ENCODE data around the gene AGAP1.

Gene AGAP1

DNA sequence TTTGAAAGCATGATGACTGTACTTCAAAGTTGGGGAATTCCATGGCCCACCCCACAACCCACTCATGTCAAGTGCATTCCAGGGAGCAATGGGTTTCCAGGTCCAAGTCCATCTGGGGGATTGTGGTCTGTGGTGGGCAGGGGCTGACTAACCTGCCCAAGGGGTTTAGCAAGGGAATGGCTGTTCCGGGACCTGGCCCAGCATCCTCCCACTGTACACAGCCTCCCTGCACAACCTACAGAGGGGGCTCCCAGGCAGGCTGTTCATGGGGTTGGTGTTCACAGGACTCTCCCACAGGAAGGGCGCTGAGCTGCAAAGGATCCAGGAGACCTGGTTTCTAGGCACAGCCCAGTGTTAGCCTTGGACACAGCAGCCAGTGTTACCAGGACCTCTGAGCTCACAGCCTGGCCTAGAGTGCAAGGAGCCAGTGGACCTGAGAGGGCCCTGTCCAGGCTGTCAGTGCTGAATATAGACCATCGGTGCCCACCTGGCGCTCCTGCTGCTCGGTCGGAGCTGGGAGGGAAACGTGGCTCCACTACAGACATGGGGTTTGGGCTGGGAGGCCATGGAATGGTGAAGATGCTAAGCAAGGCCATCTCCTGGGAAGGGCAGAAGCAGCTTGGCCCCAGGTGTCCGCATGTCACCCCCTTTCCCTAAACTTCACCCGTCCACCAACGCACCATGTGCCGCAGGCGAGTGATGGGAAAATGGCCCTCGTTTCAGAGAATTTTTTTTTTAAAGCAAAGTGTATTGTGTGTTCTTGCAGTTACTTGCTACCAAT, 357.1 kb downstream of the AGAP1 start:
- Mint-ChIP-seq H3K9me3 (no peaks in the 10 kb centered on the region), H3K27ac (no peak overlapping the region), H3K27me3 (no peaks in the 10 kb centered on the region), H3K4me3 (no peak overlapping the region), H3K4me1 (no peaks in the 10 kb centered on the region), H3K36me3 (no peaks in the 10 kb centered on the region)
- ATAC-seq (ENCODE audit: low read depth): no peak
- no peak for DNase-seq (ENCODE audit: low spot score in 2 of 2)

DNA sequence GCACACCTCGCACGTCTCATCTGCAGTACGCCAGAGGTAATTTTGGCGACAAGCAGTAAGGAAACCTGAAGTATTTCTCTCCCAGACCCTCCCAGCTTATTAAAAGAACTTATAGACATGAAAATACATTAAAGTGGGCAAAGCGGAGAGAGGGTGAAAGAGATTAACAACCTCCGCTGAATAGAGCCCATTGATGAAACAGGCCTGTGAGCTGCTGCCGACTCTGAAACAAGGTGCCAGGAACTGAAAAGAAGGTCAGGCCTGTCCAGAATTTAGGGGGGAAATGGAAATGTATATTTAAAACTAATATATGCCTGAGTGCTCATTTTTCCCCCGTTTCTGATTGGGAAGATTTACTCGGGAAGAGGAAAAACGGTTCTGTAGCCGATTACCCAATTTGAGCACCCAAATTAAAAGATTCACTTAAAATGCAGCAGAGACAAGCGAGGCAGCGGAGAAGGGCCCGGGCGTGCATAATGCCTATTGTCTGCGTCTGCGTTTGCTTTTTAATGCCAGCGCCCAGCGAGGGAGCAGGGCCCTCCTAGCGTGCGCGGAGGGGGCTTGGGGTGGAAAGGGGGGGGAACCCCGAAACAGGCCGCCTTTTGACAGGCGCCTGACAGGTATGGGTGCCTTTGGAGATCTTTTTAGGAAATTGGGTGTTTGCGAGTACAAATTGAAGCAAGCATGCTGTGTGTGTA, 358.1 kb downstream of the AGAP1 start:
- H3K27me3 Mint-ChIP-seq: no peaks in the 10 kb centered on the region
- no peak overlapping the region for H3K27ac Mint-ChIP-seq
- H3K9me3 Mint-ChIP-seq: no peaks in the 10 kb centered on the region
- H3K36me3 Mint-ChIP-seq: no peaks in the 10 kb centered on the region
- ATAC-seq (ENCODE audit: low read depth) (no peak), DNase-seq (ENCODE audit: low spot score in 2 of 2) (no peak)
- H3K4me1 Mint-ChIP-seq: no peaks in the 10 kb centered on the region
- H3K4me3 Mint-ChIP-seq: no peak overlapping the region

DNA sequence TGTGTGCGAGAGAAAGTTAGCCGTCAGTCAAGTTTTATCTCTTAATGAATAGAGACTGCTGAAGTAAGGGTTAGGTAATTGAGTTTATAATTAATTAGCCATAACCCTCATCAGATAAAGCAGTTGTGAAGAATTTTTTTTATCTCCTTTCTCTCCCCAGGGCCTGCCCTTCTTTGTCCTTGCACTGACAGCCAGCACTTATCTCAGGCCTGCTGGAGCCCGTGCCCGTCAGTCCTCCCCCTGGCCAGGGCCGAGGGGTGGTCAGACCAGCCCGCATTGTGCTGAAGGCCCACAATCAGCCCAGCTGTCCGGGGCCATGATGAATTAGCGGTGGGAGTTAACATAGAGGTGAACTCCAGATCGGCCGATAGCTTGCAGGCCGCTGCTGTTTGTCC, 358.7 kb downstream of the AGAP1 start:
- Mint-ChIP-seq H3K27me3 (no peaks in the 10 kb centered on the region), H3K4me3 (no peak overlapping the region), H3K4me1 (no peaks in the 10 kb centered on the region), H3K27ac (no peak overlapping the region), H3K9me3 (no peaks in the 10 kb centered on the region), H3K36me3 (no peaks in the 10 kb centered on the region)
- ATAC-seq (ENCODE audit: low read depth) (no peak), DNase-seq (ENCODE audit: low spot score in 2 of 2) (no peak)

DNA sequence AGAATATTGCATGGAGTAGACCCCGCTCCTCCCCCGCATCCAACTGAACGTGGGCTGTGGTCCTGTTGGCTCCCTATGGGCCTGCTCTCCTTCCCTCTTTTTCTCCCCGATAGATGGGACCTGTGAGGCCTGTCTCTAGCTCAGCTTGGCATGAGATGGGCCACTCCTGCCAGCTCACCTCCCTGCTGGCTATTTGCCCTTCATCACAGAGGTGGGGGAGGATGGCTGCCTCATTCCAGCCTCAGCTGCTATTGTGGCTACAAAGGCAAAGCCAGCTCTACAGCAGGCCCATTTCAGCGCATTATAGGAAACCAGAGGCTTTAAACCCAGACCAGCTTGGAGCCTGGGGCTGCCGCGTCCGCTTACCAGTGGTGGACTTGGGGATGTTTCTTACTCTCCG, 360.4 kb downstream of the AGAP1 start:
- H3K9me3 Mint-ChIP-seq: no peaks in the 10 kb centered on the region
- H3K4me3 Mint-ChIP-seq: no peak overlapping the region
- ATAC-seq (ENCODE audit: low read depth): no peak
- no peak for DNase-seq (ENCODE audit: low spot score in 2 of 2)
- H3K27me3 Mint-ChIP-seq: no peaks in the 10 kb centered on the region
- no peak overlapping the region for H3K27ac Mint-ChIP-seq
- H3K36me3 Mint-ChIP-seq: no peaks in the 10 kb centered on the region
- no peaks in the 10 kb centered on the region for H3K4me1 Mint-ChIP-seq

DNA sequence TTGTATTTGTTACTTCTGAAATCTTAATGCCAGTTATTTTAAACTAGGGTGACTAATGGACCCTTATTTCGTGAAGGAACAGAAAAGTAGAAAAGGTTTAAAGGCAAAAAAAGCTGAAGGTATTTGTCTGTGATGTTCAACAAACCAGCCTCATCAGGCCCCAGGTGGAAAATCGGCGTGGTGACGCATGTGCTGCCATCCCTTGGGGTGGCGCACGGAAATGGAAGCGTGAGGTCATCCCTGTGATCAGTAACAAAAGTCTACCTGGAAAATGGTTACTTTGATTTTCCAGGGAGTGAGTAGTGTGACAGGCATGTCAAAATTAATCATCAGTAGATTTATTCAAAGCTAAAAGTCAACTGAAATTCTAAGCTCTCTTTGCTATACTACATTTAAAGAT, 361.2 kb downstream of the AGAP1 start:
- no peaks in the 10 kb centered on the region for H3K36me3 Mint-ChIP-seq
- no peak overlapping the region for H3K4me3 Mint-ChIP-seq
- no peaks in the 10 kb centered on the region for H3K27me3 Mint-ChIP-seq
- ATAC-seq (ENCODE audit: low read depth) (no peak), DNase-seq (ENCODE audit: low spot score in 2 of 2) (no peak)
- H3K9me3 Mint-ChIP-seq: no peaks in the 10 kb centered on the region
- no peaks in the 10 kb centered on the region for H3K4me1 Mint-ChIP-seq
- H3K27ac Mint-ChIP-seq: no peak overlapping the region

DNA sequence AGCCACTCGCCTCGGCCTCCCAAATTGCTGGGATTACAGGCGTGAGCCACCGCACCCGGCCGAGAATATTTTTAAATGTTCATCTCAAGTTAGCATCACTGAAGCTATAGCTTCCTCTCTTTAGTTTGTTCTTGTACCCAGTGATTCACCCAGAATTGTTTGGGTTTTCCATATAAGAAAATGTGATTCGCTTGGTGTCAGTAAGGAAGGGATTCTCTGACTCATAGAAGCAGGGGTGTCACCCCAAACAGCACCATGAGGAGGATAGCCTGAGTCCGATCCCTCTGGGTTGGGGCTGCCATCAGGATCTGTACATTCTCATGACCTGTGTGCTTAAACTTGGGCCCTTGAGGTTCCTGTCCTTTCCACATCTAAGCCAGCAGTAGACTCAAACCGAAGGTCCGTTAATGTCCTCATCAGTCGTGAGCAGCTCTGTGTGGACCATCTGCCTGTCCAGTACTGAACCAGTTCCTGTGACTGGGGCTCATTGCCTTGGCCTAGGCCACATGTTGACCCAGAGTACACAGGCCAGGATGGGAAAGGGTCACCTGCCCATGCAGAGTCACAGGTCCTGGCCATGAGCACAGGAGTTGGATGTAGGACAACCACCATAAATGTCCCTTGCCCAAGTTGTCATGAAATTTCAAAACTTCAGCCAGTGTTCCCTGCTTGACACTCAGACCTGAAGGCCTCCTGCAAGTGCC, 362.5 kb downstream of the AGAP1 start:
- H3K4me1 Mint-ChIP-seq: no peaks in the 10 kb centered on the region
- DNase-seq (ENCODE audit: low spot score in 2 of 2): no peak
- no peak for ATAC-seq (ENCODE audit: low read depth)
- no peaks in the 10 kb centered on the region for H3K9me3 Mint-ChIP-seq
- no peak overlapping the region for H3K27ac Mint-ChIP-seq
- no peaks in the 10 kb centered on the region for H3K27me3 Mint-ChIP-seq
- no peaks in the 10 kb centered on the region for H3K36me3 Mint-ChIP-seq
- H3K4me3 Mint-ChIP-seq: no peak overlapping the region

DNA sequence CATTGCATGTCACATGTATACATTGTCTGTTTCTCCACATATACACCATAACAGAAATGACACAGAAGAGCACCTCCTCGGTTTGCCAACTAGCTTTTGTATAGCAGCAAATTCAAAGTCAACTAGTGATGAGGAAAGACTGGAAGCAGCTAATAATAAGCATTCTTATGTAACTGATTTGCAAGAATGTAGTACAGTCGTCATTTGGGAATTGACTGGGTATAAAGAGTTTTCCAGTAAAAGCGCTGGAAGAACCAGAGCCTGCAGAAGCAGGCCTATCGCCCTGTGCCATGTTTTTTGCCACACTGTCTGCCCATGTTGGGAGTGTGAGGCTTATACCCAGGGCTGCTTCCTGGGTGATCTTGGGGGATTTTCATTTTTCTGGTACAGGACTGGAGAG, 363.8 kb downstream of the AGAP1 start:
- H3K4me3 Mint-ChIP-seq: no peak overlapping the region
- no peaks in the 10 kb centered on the region for H3K9me3 Mint-ChIP-seq
- DNase-seq (ENCODE audit: low spot score in 2 of 2): no peak
- no peak overlapping the region for H3K27ac Mint-ChIP-seq
- no peaks in the 10 kb centered on the region for H3K4me1 Mint-ChIP-seq
- H3K27me3 Mint-ChIP-seq: no peaks in the 10 kb centered on the region
- no peaks in the 10 kb centered on the region for H3K36me3 Mint-ChIP-seq
- ATAC-seq (ENCODE audit: low read depth): no peak

DNA sequence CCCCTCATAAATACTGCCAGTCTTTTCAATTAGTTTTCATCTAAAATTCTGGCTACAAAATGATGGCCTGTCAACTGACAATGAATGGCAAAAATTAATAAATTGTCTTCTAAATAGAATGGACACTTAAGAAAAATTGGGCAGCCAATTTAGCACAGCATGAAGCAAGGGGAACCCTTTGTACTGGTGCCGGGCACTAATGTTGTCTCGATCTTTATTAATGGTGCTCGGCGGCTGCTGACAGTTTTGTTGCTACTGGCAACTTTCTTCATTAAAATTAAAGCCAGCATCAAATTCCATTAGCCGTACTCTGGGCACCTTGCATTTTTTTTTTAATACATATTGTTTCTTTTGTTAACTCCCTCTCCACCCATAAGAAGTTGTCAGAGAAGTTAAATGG, 365.0 kb downstream of the AGAP1 start:
- DNase-seq (ENCODE audit: low spot score in 2 of 2): no peak
- Mint-ChIP-seq H3K36me3 (no peaks in the 10 kb centered on the region), H3K9me3 (no peaks in the 10 kb centered on the region), H3K27me3 (peaks cover 1% of the 10 kb centered on the region), H3K4me3 (no peak overlapping the region), H3K27ac (no peak overlapping the region), H3K4me1 (no peaks in the 10 kb centered on the region)
- no peak for ATAC-seq (ENCODE audit: low read depth)

DNA sequence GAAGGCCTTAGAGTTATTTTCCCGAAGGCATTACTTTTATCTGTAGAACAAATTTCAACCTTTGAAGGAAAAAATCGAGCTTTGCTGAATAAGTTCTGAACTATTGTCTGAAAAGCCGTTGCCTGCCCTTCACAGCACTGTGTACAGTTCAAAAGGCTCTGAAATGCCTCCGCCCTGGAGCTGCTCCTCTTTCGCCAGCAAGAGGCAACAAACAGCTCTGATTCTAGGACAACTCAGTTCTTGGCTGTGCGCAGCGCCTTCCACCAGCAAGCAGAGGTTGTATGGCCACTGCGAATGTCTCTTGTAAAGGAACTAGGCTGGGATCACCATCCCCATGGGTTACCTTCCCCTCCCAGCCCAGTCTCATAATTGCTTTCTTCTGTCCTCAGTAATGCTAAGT, 365.8 kb downstream of the AGAP1 start:
- no peak overlapping the region for H3K27ac Mint-ChIP-seq
- DNase-seq (ENCODE audit: low spot score in 2 of 2) (no peak), ATAC-seq (ENCODE audit: low read depth) (no peak)
- H3K36me3 Mint-ChIP-seq: no peaks in the 10 kb centered on the region
- H3K9me3 Mint-ChIP-seq: no peaks in the 10 kb centered on the region
- H3K4me1 Mint-ChIP-seq: no peaks in the 10 kb centered on the region
- H3K4me3 Mint-ChIP-seq: no peak overlapping the region
- H3K27me3 Mint-ChIP-seq: peaks cover 1% of the 10 kb centered on the region

DNA sequence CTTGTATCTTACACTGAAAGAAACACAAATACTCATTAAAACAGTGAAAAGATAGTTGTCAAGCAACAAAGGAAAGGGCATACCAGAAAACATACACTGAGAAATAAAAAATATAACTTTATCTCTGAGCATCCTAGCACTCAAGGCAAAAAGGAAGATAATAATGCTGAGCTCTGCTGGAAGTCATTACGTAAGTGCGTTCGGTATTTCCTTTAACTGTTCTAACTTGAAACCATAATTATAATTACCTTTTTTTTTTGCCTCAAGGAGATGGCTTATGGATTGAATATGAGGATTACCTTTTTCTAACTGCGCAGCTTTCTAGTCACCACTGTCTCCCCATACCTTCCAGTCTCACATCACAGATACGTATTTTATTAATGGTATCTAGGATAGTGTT, 366.3 kb downstream of the AGAP1 start:
- no peaks in the 10 kb centered on the region for H3K9me3 Mint-ChIP-seq
- H3K27ac Mint-ChIP-seq: no peak overlapping the region
- H3K27me3 Mint-ChIP-seq: peaks cover 1% of the 10 kb centered on the region
- H3K4me3 Mint-ChIP-seq: no peak overlapping the region
- ATAC-seq (ENCODE audit: low read depth): no peak
- H3K36me3 Mint-ChIP-seq: no peaks in the 10 kb centered on the region
- no peak for DNase-seq (ENCODE audit: low spot score in 2 of 2)
- no peaks in the 10 kb centered on the region for H3K4me1 Mint-ChIP-seq

DNA sequence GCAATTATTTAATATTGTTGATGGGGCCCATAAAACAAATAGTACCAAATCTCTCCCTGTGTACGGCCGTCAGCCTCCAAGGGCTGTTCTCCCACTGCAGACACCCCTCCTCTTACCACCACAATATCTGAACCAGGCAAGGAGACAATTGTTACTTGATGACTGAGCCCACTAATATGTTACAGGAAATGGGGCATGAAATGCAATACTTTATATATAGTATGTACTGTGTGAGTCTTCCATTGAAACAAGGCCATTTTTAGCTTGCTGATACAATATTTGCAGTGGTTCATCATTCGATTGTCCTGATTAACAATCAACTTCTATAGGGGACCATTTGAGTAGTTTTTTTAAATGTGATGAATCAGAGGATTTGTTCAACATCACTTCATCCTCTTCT, 367.0 kb downstream of the AGAP1 start:
- Mint-ChIP-seq H3K27me3 (peaks cover 1% of the 10 kb centered on the region), H3K36me3 (no peaks in the 10 kb centered on the region), H3K4me3 (no peak overlapping the region), H3K27ac (no peak overlapping the region), H3K4me1 (no peaks in the 10 kb centered on the region), H3K9me3 (no peaks in the 10 kb centered on the region)
- DNase-seq (ENCODE audit: low spot score in 2 of 2) (no peak), ATAC-seq (ENCODE audit: low read depth) (no peak)

DNA sequence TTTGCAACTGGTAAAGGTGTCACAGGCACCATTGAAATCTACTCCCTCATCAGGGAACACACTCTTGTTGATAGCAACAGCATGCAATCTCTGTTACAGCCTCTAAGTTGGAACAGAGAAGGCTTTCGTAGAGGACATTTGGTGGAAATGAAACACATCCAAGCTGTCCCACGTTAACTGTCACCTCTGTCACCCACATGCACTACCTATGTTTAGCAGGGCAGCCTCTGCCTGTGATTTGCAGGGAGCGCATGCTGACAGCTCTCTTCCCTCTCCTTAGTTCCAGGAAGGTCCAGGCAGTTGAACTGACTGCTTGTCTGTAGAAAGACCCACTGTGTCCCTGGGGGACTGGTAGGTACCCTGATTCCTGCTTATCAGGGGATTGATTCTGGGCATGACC, 367.5 kb downstream of the AGAP1 start:
- H3K36me3 Mint-ChIP-seq: no peaks in the 10 kb centered on the region
- H3K4me1 Mint-ChIP-seq: no peaks in the 10 kb centered on the region
- no peaks in the 10 kb centered on the region for H3K9me3 Mint-ChIP-seq
- DNase-seq (ENCODE audit: low spot score in 2 of 2) (no peak), ATAC-seq (ENCODE audit: low read depth) (no peak)
- H3K27me3 Mint-ChIP-seq: peaks cover 3% of the 10 kb centered on the region
- no peak overlapping the region for H3K27ac Mint-ChIP-seq
- H3K4me3 Mint-ChIP-seq: no peak overlapping the region

DNA sequence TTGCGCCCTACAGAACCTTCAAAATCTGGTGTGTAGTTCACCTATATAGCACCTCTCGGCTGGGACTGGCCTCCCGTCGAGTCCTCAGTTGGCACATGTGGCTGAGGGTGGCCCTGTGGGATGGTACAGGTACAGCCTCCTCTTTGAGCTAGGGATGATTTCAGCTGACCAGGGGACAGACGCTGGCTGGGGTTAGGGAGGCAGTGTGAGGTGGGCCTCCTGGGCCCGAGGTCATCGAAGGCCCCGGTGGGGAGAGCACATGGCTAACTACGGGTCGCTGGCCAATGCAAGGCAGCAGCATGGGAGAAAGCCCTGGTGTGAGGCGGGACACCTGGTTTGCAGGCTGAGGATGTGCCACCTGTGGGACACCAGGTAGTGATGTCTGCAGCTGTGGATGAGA, 369.6 kb downstream of the AGAP1 start:
- no peaks in the 10 kb centered on the region for H3K9me3 Mint-ChIP-seq
- no peak overlapping the region for H3K27ac Mint-ChIP-seq
- H3K27me3 Mint-ChIP-seq: peaks cover 3% of the 10 kb centered on the region
- no peaks in the 10 kb centered on the region for H3K36me3 Mint-ChIP-seq
- H3K4me3 Mint-ChIP-seq: no peak overlapping the region
- H3K4me1 Mint-ChIP-seq: no peaks in the 10 kb centered on the region
- ATAC-seq (ENCODE audit: low read depth): no peak
- DNase-seq (ENCODE audit: low spot score in 2 of 2): no peak

DNA sequence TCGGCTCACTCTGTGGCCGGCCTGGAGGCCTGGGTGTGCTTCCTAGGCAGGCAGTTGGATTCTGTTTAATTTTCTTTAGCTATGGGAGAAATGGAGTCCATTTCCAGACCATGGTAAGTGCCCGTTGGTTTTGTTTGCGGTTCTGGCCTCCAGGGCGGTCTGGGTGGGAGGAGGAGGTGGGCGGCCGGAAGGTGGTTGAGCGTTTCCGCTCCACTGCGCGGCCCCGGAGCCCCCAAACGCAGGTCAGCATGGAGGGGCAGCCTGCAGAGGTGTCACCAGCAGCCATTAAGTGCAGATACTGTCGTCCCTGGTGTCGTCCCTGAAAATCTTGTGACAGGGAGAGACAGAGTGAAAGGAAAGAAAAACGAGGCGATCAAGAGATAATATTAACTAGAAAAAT, 370.5 kb downstream of the AGAP1 start:
- Mint-ChIP-seq H3K4me3 (no peak overlapping the region), H3K4me1 (no peaks in the 10 kb centered on the region), H3K36me3 (no peaks in the 10 kb centered on the region), H3K27ac (no peak overlapping the region), H3K27me3 (peaks cover 3% of the 10 kb centered on the region), H3K9me3 (no peaks in the 10 kb centered on the region)
- DNase-seq (ENCODE audit: low spot score in 2 of 2): no peak
- no peak for ATAC-seq (ENCODE audit: low read depth)

Measured in memory B cell (primary cell).